H1 (cell line): ENCODE data around the gene MGAT5B. TPM values are rescaled to one million over a fixed set of nuclear protein-coding genes. Genes with fewer than 3 reads are reported as not detected.

Experiments used
- CTCF ChIA-PET: fragments of 300-600 bp; sonication (Branson Sonifier 250); formaldehyde crosslinking; loops from one replicate; lab custom pipeline; 2021; ENCODE audit not compliant: partially characterized antibody; lab: Charles Lee
- POLR2A ChIA-PET: fragments of 300-600 bp; sonication (Branson Sonifier 250); formaldehyde crosslinking; loops from one replicate; lab custom pipeline; 2021; ENCODE audit warnings: inconsistent platforms; ENCODE audit not compliant: partially characterized antibody; lab: Charles Lee
- DNase-seq, 2 experiments: peaks; one replicate each; pipeline versions ENCODE4 v3.0.0 to v3.0.0-alpha.2; 2010 to 2022; ENCODE audit warnings: low spot score in 2 of 2, low read depth in 1 of 2, mixed read lengths in 1 of 2
- FAIRE-seq: peaks from 2 replicates; lab custom pipeline; 2011; peaks lifted over from hg19 to GRCh38; lab: Jason Lieb, UNC
- H2AFZ ChIP-seq: 2 replicates; pipeline ENCODE4 v1.8.1; 2012; ENCODE audit warnings: low read length, inconsistent platforms
- H2AK5ac ChIP-seq: 2 replicates; pipeline ENCODE4 v1.6.1; 2013; ENCODE audit warnings: low read depth, low read length
- H2BK120ac ChIP-seq: replicated peaks from 2 replicates; pipeline ENCODE3; 2013; ENCODE audit warnings: low read depth, low read length, inconsistent platforms
- H2BK12ac ChIP-seq: 2 replicates; pipeline ENCODE4 v1.6.1; 2013; ENCODE audit warnings: low read depth, low read length
- H2BK15ac ChIP-seq: 2 replicates; pipeline ENCODE4 v1.6.1; 2013; ENCODE audit warnings: low read length
- H2BK20ac ChIP-seq: 2 replicates; pipeline ENCODE4 v1.6.1; 2013; ENCODE audit warnings: low read length
- H2BK5ac ChIP-seq: 2 replicates; pipeline ENCODE4 v1.6.1; 2013; ENCODE audit warnings: low read depth, low read length
- H3K14ac ChIP-seq: 2 replicates; pipeline ENCODE4 v1.6.1; 2013; ENCODE audit warnings: inconsistent platforms; ENCODE audit not compliant: insufficient read length
- H3K18ac ChIP-seq: 2 replicates; pipeline ENCODE4 v1.6.1; 2013; ENCODE audit warnings: low read length; ENCODE audit errors: extremely low read depth
- H3K23ac ChIP-seq: 2 replicates; pipeline ENCODE4 v1.6.1; 2013; ENCODE audit warnings: inconsistent platforms; ENCODE audit not compliant: insufficient read length
- H3K23me2 ChIP-seq: 2 replicates; pipeline ENCODE4 v1.6.1; 2013; ENCODE audit warnings: low read depth, low read length
- H3K27ac ChIP-seq: 2 replicates; pipeline ENCODE4 v1.6.1; 2011; ENCODE audit warnings: low read depth, low read length, inconsistent platforms
- H3K27me3 ChIP-seq, 4 experiments: replicated peaks in 1 of 4; 1 replicate in 1 of 4; 2 replicates in 3 of 4; pipeline versions ENCODE4 v1.6.1 to v1.8.1; 2011 to 2013; ENCODE audit warnings: low read length in 3 of 4, mild to moderate bottlenecking in 3 of 4, inconsistent platforms in 2 of 4, mixed read lengths in 2 of 4, moderate library complexity in 1 of 4; ENCODE audit not compliant: control insufficient read depth in 3 of 4, insufficient read depth in 3 of 4; ENCODE audit errors: extremely low read depth in 1 of 4
- H3K36me3 ChIP-seq, 4 experiments: 2 replicates each; pipeline versions ENCODE4 v1.6.1 to v1.8.1; 2011 to 2013; ENCODE audit warnings: mild to moderate bottlenecking in 4 of 4, low read length in 3 of 4, moderate library complexity in 2 of 4, control low read depth in 1 of 4, inconsistent platforms in 1 of 4; ENCODE audit not compliant: insufficient read depth in 4 of 4, control insufficient read depth in 2 of 4
- H3K4ac ChIP-seq: replicated peaks from 2 replicates; pipeline ENCODE3; 2013; ENCODE audit warnings: low read length, low read depth, mixed read lengths, inconsistent platforms; ENCODE audit not compliant: insufficient read length
- H3K4me1 ChIP-seq, 4 experiments: replicated peaks in 1 of 4; 1 replicate in 1 of 4; 2 replicates in 3 of 4; pipeline versions ENCODE4 v1.6.1 to v1.8.1; 2011 to 2013; ENCODE audit warnings: low read length in 3 of 4, inconsistent platforms in 2 of 4, mixed read lengths in 1 of 4; ENCODE audit not compliant: insufficient read depth in 4 of 4, control insufficient read depth in 3 of 4
- H3K4me2 ChIP-seq, 2 experiments: 2 replicates each; pipeline versions ENCODE4 v1.6.1 to v1.8.1; 2011 to 2013; ENCODE audit warnings: low read depth in 2 of 2, low read length in 2 of 2, control low read depth in 1 of 2, inconsistent platforms in 1 of 2, mild to moderate bottlenecking in 1 of 2; ENCODE audit not compliant: insufficient read depth in 1 of 2
- H3K4me3 ChIP-seq, 4 experiments: fragments of 200-600, 300-600 bp in 1 of 4; sonication (generic), shearing (Covaris generic), sonication (Bioruptor Twin) in 1 of 4; 2 replicates each; pipeline versions ENCODE4 v1.5.1 to v1.8.1; 2011 to 2016; ENCODE audit warnings: low read length in 4 of 4, low read depth in 3 of 4, control low read depth in 2 of 4, inconsistent platforms in 2 of 4, mild to moderate bottlenecking in 2 of 4, mixed read lengths in 1 of 4, moderate library complexity in 1 of 4; ENCODE audit not compliant: insufficient read depth in 2 of 4; ENCODE audit errors: extremely low read depth in 1 of 4
- H3K56ac ChIP-seq: replicated peaks from 2 replicates; pipeline ENCODE3; 2013; ENCODE audit warnings: low read depth, mild to moderate bottlenecking, mixed read lengths, low read length, inconsistent platforms; ENCODE audit not compliant: insufficient read length
- H3K79me1 ChIP-seq: 2 replicates; pipeline ENCODE4 v1.6.1; 2013; ENCODE audit warnings: low read depth, low read length, control low read depth
- H3K79me2 ChIP-seq, 2 experiments: 2 replicates each; pipeline versions ENCODE4 v1.6.1 to v1.8.1; 2012 to 2013; ENCODE audit warnings: low read length in 2 of 2, mild to moderate bottlenecking in 2 of 2, inconsistent platforms in 1 of 2; ENCODE audit not compliant: insufficient read depth in 2 of 2, control insufficient read depth in 1 of 2
- H3K9ac ChIP-seq, 4 experiments: replicated peaks in 1 of 4; 1 replicate in 1 of 4; 2 replicates in 3 of 4; pipeline versions ENCODE4 v1.6.1 to v1.8.1; 2011 to 2013; ENCODE audit warnings: low read depth in 3 of 4, low read length in 3 of 4, control low read depth in 2 of 4, mild to moderate bottlenecking in 2 of 4, moderate library complexity in 2 of 4, inconsistent platforms in 1 of 4; ENCODE audit errors: extremely low read depth in 1 of 4
- H3K9me3 ChIP-seq, 2 experiments: 2 replicates each; pipeline versions ENCODE4 v1.6.1 to v1.8.1; 2012 to 2013; ENCODE audit warnings: mild to moderate bottlenecking in 2 of 2, moderate library complexity in 2 of 2, control low read depth in 1 of 2, inconsistent platforms in 1 of 2, low read depth in 1 of 2, low read length in 1 of 2, mixed read lengths in 1 of 2; ENCODE audit not compliant: insufficient read depth in 2 of 2
- H4K20me1 ChIP-seq, 2 experiments: replicated peaks in 1 of 2; 2 replicates each; pipeline versions ENCODE3 to v1.8.1; 2011 to 2013; ENCODE audit warnings: inconsistent platforms in 2 of 2, low read length in 2 of 2, mild to moderate bottlenecking in 1 of 2; ENCODE audit not compliant: insufficient read depth in 2 of 2, control insufficient read depth in 1 of 2
- H4K5ac ChIP-seq: 2 replicates; pipeline ENCODE4 v1.6.1; 2013; ENCODE audit warnings: low read length, low read depth, mixed read lengths, inconsistent platforms; ENCODE audit not compliant: insufficient read length
- H4K8ac ChIP-seq: 2 replicates; pipeline ENCODE4 v1.8.0; 2013; ENCODE audit warnings: mild to moderate bottlenecking, moderate library complexity, low read length, inconsistent platforms; ENCODE audit not compliant: insufficient read depth; ENCODE audit errors: extremely low read depth
- H4K91ac ChIP-seq: replicated peaks from 2 replicates; pipeline ENCODE3; 2013; ENCODE audit warnings: low read length, mixed read lengths, inconsistent platforms; ENCODE audit not compliant: insufficient read length
- CBX8 ChIP-seq: fragments of 300-800, 300-1000 bp; sonication (generic); IDR thresholded peaks from 2 replicates; pipeline ENCODE4 v1.7.1; 2016; ENCODE audit warnings: low read depth, low read length, borderline replicate concordance
- CTCF ChIP-seq, 3 experiments: IDR thresholded peaks; 1 replicate in 2 of 3; 2 replicates in 1 of 3; pipeline versions ENCODE4 v1.5.1 to v1.6.1; 2011; ENCODE audit warnings: low read length in 3 of 3, mild to moderate bottlenecking in 3 of 3, inconsistent platforms in 2 of 3, low read depth in 1 of 3, moderate library complexity in 1 of 3; ENCODE audit not compliant: insufficient read depth in 1 of 3; ENCODE audit errors: control extremely low read depth in 1 of 3
- EP300 ChIP-seq, 2 experiments: IDR thresholded peaks; 1 replicate in 1 of 2; 2 replicates in 1 of 2; pipeline ENCODE4 v1.6.1; 2011 to 2012; ENCODE audit warnings: low read depth in 2 of 2, low read length in 2 of 2, mild to moderate bottlenecking in 2 of 2, borderline replicate concordance in 1 of 2, inconsistent platforms in 1 of 2, moderate library complexity in 1 of 2
- GABPA ChIP-seq: IDR thresholded peaks from 2 replicates; pipeline ENCODE4 v1.6.1; 2011; ENCODE audit warnings: mild to moderate bottlenecking, low read length, moderate library complexity, borderline replicate concordance; ENCODE audit not compliant: insufficient read depth
- HDAC6 ChIP-seq: IDR thresholded peaks from one replicate; pipeline ENCODE4 v1.7.1; 2012; ENCODE audit warnings: low read depth, mild to moderate bottlenecking, inconsistent platforms, low read length, moderate library complexity
- JUN ChIP-seq: IDR thresholded peaks from 2 replicates; pipeline ENCODE4 v1.6.1; 2011; ENCODE audit warnings: low read depth, mild to moderate bottlenecking, improper control_type of control experiment, low read length
- RAD21 ChIP-seq, 2 experiments: IDR thresholded peaks in 1 of 2; conservative IDR thresholded peaks in 1 of 2; 2 replicates each; pipeline ENCODE4 v1.6.1; 2011; ENCODE audit warnings: low read depth in 2 of 2, low read length in 2 of 2, improper control_type of control experiment in 1 of 2, inconsistent platforms in 1 of 2, mild to moderate bottlenecking in 1 of 2, moderate library complexity in 1 of 2
- RXRA ChIP-seq: IDR thresholded peaks from 2 replicates; pipeline ENCODE4 v1.6.1; 2011; ENCODE audit warnings: low read depth, mild to moderate bottlenecking, low read length, moderate library complexity; ENCODE audit not compliant: insufficient read depth
- SP2 ChIP-seq: IDR thresholded peaks from 2 replicates; pipeline ENCODE4 v1.6.1; 2012; ENCODE audit warnings: mild to moderate bottlenecking, low read length, inconsistent platforms
- SRF ChIP-seq: IDR thresholded peaks from 2 replicates; pipeline ENCODE4 v1.6.1; 2011; ENCODE audit warnings: mild to moderate bottlenecking, low read depth, low read length, moderate library complexity
- TAF7 ChIP-seq: optimal IDR thresholded peaks from 2 replicates; pipeline ENCODE3; 2011; ENCODE audit warnings: low read depth, mild to moderate bottlenecking, inconsistent platforms, low read length, moderate library complexity, borderline replicate concordance
- WGBS, 2 experiments: shearing (Covaris generic) in 1 of 2; methylation state at CpG; one replicate each; pipeline versions ENCODE4 v1.1.6 to v1.1.7; 2013 to 2015; ENCODE audit warnings: low lambda C conversion rate in 2 of 2, mixed read lengths in 2 of 2, inconsistent platforms in 1 of 2, low coverage in 1 of 2, missing lambda C conversion rate in 1 of 2; ENCODE audit not compliant: insufficient replicate concordance in 2 of 2, insufficient coverage in 1 of 2, insufficient read length in 1 of 2; ENCODE audit errors: extremely low coverage in 1 of 2, missing lambda C conversion rate in 1 of 2; 5-methylcytosine and 5-hydroxymethylcytosine counted together
- polyA plus RNA-seq, 7 experiments: library from polyadenylated mRNA; depleted of rRNA in 3 of 7; stranded (reverse) in 5 of 7; unstranded in 2 of 7; fragments of >200 nt in 5 of 7; fragments of 200-250 nt in 2 of 7; gene quantifications; 1 replicate in 5 of 7; 2 replicates in 1 of 7; 4 replicates in 1 of 7; pipeline versions ENCODE4 v1.2.1 to v1.2.3, GENCODE V29; 2011 to 2013; ENCODE audit warnings: missing spikeins in 2 of 7, mixed read lengths in 2 of 7
- total RNA-seq: library from RNA; stranded (reverse); fragmentation: NEBNext Ultra II Directional; extraction: Animal tissue kit (Norgen Biotek cat#: 25700); gene quantifications from 2 replicates; pipeline ENCODE4 v1.2.1, GENCODE V29; 2021

Gene MGAT5B
- total and polyA plus RNA-seq, 2 of the 8 experiments (the other 6 are each of a cell fraction or from before 2014, with no cell fraction given) = 7.9 to 8.2 TPM

DNA sequence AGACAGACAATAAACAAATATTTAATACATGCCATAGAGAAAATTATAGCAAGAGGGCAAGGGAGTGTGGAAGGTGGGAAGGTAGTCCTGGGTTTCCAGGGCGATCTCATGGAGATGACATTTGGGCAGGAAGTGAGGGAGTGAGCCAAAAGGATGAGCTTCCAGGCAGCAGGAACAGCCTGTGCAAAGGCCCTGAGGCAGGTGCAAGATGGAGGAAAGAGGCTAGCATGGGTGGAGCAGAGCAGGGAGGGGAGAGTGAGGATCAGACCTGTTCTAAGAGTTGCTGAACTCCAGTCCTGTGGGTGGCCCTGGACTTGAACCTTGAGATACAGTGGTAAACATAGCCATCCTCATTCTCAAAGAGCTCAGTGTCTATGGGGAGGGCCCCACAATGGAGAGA lies 94.7 kb downstream of the MGAT5B start:
- H2BK20ac ChIP-seq = 0 out of 2 replicates have a peak overlapping the region, but pooled peaks have one; percentile 17
- FAIRE-seq = no peak
- CTCF ChIA-PET = interaction anchor here (0.7 to 1.0 kb wide), 2 partner anchors 93 to 254 kb away, joined by 3 read pairs; no protein-coding TSS in a partner anchor
- TF ChIP-seq CTCF (IDR thresholded peaks at IDR 0.05; ENCODE audit: control extremely low read depth in 1 of 3, insufficient read depth in 1 of 3, low read depth in 1 of 3, low read length in 3 of 3) (no peak), SRF (no peak), JUN (no peak), GABPA (no peak), EP300 (IDR thresholded peaks at IDR 0.05; ENCODE audit: borderline replicate concordance in 1 of 2, low read depth in 2 of 2, low read length in 2 of 2) (no peak), RXRA (no peak), TAF7 (no peak), SP2 (no peak), HDAC6 (no peak), RAD21 (IDR thresholded peaks at IDR 0.05 in 1 of 2, conservative IDR thresholded peaks at IDR 0.05 in 1 of 2; ENCODE audit: low read depth in 2 of 2, low read length in 2 of 2) (no peak), CBX8 (no peak)

More for the DNA sequence above, 94.7 kb downstream of the MGAT5B start:
- H3K4me3 ChIP-seq = no peak overlapping the region
- H3K23ac ChIP-seq = no peak overlapping the region
- H3K4me2 ChIP-seq = no peak overlapping the region
- H4K20me1 ChIP-seq = no peaks in the 10 kb centered on the region
- 0 out of 7 replicates have a peak, but pooled peaks cover 0 to 2% (median 0%) of the 10 kb centered on the region in 4 experiments for H3K27me3 ChIP-seq
- no peak overlapping the region for H3K4ac ChIP-seq
- H3K27ac ChIP-seq = no peak overlapping the region
- POLR2A ChIA-PET = no interaction called here
- no peak overlapping the region for H4K91ac ChIP-seq
- no peak overlapping the region for H2BK120ac ChIP-seq
- no peak overlapping the region for H2BK5ac ChIP-seq
- no peaks in the 10 kb centered on the region for H3K36me3 ChIP-seq
- WGBS, 2 experiments = 77% methylated on average over 1 of the region's 1 CpG; no CpG with 5 or more reads in 1 of the 2 experiments
- no peak for DNase-seq
- H3K18ac ChIP-seq = no peak overlapping the region
- no peak overlapping the region for H2AFZ ChIP-seq
- no peak overlapping the region for H4K5ac ChIP-seq
- H3K4me1 ChIP-seq = peaks cover 0 to 13% (median 8%) of the 10 kb centered on the region in 4 experiments; a peak in 6 of 7 replicates
- no peaks in the 10 kb centered on the region for H3K79me2 ChIP-seq
- H2AK5ac ChIP-seq = no peak overlapping the region
- no peak overlapping the region for H4K8ac ChIP-seq
- no peaks in the 10 kb centered on the region for H3K9me3 ChIP-seq
- H2BK15ac ChIP-seq = no peak overlapping the region
- H3K14ac ChIP-seq = no peak overlapping the region
- no peak overlapping the region for H3K56ac ChIP-seq
- no peak overlapping the region for H3K9ac ChIP-seq
- H3K79me1 ChIP-seq = no peaks in the 10 kb centered on the region
- H2BK12ac ChIP-seq = no peak overlapping the region
- H3K23me2 ChIP-seq = no peaks in the 10 kb centered on the region
